Tibial nerve (tissue), 4 donors: Measurements from ENCODE around the gene TSR1. TPM values are rescaled to one million over a fixed set of nuclear protein-coding genes. Genes with fewer than 3 reads are reported as not detected.

Experiments
- DNase-seq, 2 donors: peaks; one replicate each; pipeline ENCODE4 v3.0.0-alpha.2; 2019; ENCODE audit warnings: low spot score in 2 of 2
- H3K27ac ChIP-seq, 4 donors: fragments of 200-600 bp; sonication (generic) in 3 of 4; one replicate each; pipeline ENCODE4 v1.5.1; 2017 to 2019; ENCODE audit warnings: mild to moderate bottlenecking in 1 of 4
- H3K27me3 ChIP-seq, 2 donors: fragments of 200-600 bp; sonication (generic) in 1 of 2; one replicate each; pipeline versions ENCODE4 v1.5.1 to v1.6.0; 2017 to 2019
- H3K36me3 ChIP-seq, 3 donors: fragments of 200-600 bp; sonication (generic); one replicate each; pipeline ENCODE4 v1.5.1; 2018 to 2019
- H3K4me1 ChIP-seq, 4 donors: fragments of 200-600 bp; sonication (generic) in 3 of 4; one replicate each; pipeline ENCODE4 v1.5.1; 2017 to 2019
- H3K4me3 ChIP-seq, 4 donors: fragments of 200-600 bp; sonication (generic) in 3 of 4; one replicate each; pipeline ENCODE4 v1.5.1; 2017 to 2019; ENCODE audit warnings: mild to moderate bottlenecking in 1 of 4, moderate library complexity in 1 of 4
- H3K9me3 ChIP-seq, 4 donors: fragments of 200-600 bp; sonication (generic) in 3 of 4; one replicate each; pipeline ENCODE4 v1.5.1; 2017 to 2019
- CTCF ChIP-seq, 5 experiments: fragments of 200-600 bp in 3 of 5; fragments of 450-650 bp in 2 of 5; sonication (generic) in 3 of 5; IDR thresholded peaks; one replicate each; pipeline ENCODE4 v1.5.1; 2016 to 2019; ENCODE audit warnings: antibody characterized with exemption in 5 of 5, mild to moderate bottlenecking in 3 of 5, moderate library complexity in 2 of 5
- EP300 ChIP-seq, 2 donors: sonication (generic); formaldehyde crosslinking; IDR thresholded peaks; one replicate each; pipeline ENCODE4 v1.6.1; 2017; ENCODE audit warnings: antibody characterized with exemption in 2 of 2, mild to moderate bottlenecking in 1 of 2
- POLR2A ChIP-seq, 2 donors: fragments of 450-650 bp; IDR thresholded peaks; one replicate each; pipeline ENCODE4 v1.6.1; 2017; ENCODE audit warnings: antibody characterized with exemption in 2 of 2, mild to moderate bottlenecking in 2 of 2, moderate library complexity in 2 of 2
- WGBS, 2 donors: methylation state at CpG; one replicate each; pipeline ENCODE4 v1.1.5; 2018; 5-methylcytosine and 5-hydroxymethylcytosine counted together
- total RNA-seq, 4 donors: library from RNA; depleted of rRNA; stranded (reverse); fragments of >200 nt; gene quantifications; one replicate each; pipeline ENCODE4 v1.1.0, GENCODE V29; 2016

TSR1 gene
- total RNA-seq, 4 donors from 2014 or later: 19.6 to 35.7 (median 24.3) TPM

DNA sequence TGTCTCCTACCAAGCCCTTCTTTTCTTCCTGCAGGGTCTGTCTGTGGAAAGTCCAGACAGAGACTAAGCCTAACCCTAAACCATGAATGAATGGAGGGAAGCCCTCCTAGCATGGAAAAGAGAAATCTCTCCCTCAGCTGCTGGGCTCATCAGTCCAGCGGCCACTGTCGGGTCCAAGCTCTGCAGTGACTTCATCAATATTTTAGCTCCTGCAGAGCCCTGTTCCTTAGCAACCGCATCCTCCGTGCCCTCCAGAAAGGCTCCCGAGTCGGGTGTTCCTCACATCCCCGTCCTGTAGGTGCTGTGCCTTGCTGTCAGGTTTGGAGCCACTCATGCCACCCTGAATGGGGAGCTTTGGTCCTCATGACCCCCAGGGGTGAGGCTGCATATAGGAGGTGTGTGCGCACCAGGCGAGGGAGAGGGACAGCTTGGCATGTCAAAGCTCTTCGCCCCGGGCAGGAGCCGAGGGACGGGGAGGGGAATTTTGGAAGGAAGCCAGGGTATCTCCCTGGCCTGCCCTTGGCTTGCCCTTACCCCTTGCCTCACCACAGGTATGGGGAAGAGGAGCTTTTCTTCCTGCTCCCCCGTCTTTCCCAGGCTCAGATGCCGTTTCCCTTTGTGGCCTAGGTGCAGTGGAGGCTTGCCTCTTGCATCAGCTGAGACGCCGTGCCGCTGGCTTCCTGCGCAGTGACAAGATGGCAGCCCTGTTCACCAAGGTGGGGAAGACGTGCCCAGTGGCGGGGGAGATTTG is 24.9 kb upstream of the TSR1 start:
- no peak for DNase-seq
- 87% methylated on average over 21 of the region's 21 CpGs for WGBS, 2 donors
- Histone ChIP-seq H3K36me3 (peaks cover 0 to 68% (median 0%) of the 10 kb centered on the region in 3 donors), H3K27ac (no peak overlapping the region), H3K4me3 (no peak overlapping the region), H3K4me1 (peaks cover 0 to 14% (median 0%) of the 10 kb centered on the region in 4 donors), H3K9me3 (no peaks in the 10 kb centered on the region), H3K27me3 (no peaks in the 10 kb centered on the region)
- TF ChIP-seq POLR2A (IDR thresholded peaks at IDR 0.05): no peak
- TF ChIP-seq CTCF (IDR thresholded peaks at IDR 0.05): no peak
- TF ChIP-seq EP300 (IDR thresholded peaks at IDR 0.05): no peak

DNA sequence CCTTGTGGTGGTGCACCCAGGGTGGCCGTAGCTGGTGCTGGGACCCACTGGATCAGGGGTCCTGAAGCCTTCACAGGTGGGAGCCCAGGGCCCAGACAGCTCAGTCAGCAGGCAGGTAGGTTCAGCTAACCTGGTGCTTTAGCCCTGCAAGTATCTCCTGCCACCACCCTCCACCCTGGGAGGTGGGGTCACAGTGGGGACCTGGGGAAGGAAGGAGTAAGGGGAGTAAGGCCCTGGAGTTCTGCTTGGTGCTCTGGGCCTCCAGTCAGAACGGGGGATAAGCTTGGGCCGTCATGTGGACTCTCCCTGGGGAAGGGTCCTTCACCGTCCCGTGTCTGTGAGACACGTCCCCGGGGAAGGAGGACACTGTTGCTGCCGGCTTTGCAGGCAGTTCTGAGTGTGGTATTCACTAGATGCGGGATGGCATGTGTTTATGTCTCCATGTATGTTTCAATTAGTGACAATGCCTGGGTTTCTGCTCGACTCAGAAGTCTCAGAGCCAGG is 21.7 kb upstream of the TSR1 start:
- no peak for DNase-seq
- TF ChIP-seq CTCF (IDR thresholded peaks at IDR 0.05): no peak
- no peak for TF ChIP-seq EP300 (IDR thresholded peaks at IDR 0.05)
- TF ChIP-seq POLR2A (IDR thresholded peaks at IDR 0.05): no peak
- H3K4me3 ChIP-seq: no peak overlapping the region
- no peak overlapping the region for H3K27ac ChIP-seq
- no peaks in the 10 kb centered on the region for H3K27me3 ChIP-seq
- H3K36me3 ChIP-seq: peaks cover 0 to 38% (median 0%) of the 10 kb centered on the region in 3 donors
- no peaks in the 10 kb centered on the region for H3K9me3 ChIP-seq
- H3K4me1 ChIP-seq: peaks cover 0 to 3% (median 0%) of the 10 kb centered on the region in 4 donors
- 84 to 89% methylated on average over 9 to 10 of the region's 10 CpGs for WGBS, 2 donors

GRCh38 chr17:2357237-2357636 is 21.0 kb upstream of the TSR1 start:
- TF ChIP-seq POLR2A (IDR thresholded peaks at IDR 0.05) (no peak), EP300 (IDR thresholded peaks at IDR 0.05) (no peak), CTCF (IDR thresholded peaks at IDR 0.05) (no peak)
- 98% methylated on average over 4 of the region's 4 CpGs for WGBS, 2 donors
- DNase-seq: no peak
- Histone ChIP-seq H3K27me3 (no peaks in the 10 kb centered on the region), H3K9me3 (no peaks in the 10 kb centered on the region), H3K27ac (no peak overlapping the region), H3K4me3 (no peak overlapping the region), H3K4me1 (peaks cover 0 to 4% (median 0%) of the 10 kb centered on the region in 4 donors), H3K36me3 (peaks cover 0 to 31% (median 0%) of the 10 kb centered on the region in 3 donors)

- Histone ChIP-seq H3K27me3 (no peaks in the 10 kb centered on the region), H3K36me3 (peaks cover 0 to 6% (median 0%) of the 10 kb centered on the region in 3 donors), H3K27ac (no peak overlapping the region), H3K4me1 (peaks cover 0 to 4% (median 0%) of the 10 kb centered on the region in 4 donors), H3K9me3 (no peaks in the 10 kb centered on the region), H3K4me3 (no peak overlapping the region)
- DNase-seq: no peak
- no peak for TF ChIP-seq CTCF (IDR thresholded peaks at IDR 0.05)
- WGBS, 2 donors: 85 to 88% methylated on average over 8 of the region's 8 CpGs
These were observed 18.1 kb upstream of the TSR1 start for GRCh38 chr17:2354311-2354710.

GRCh38 chr17:2351269-2351668 is 15.0 kb upstream of the TSR1 start:
- Histone ChIP-seq H3K27ac (no peak overlapping the region), H3K4me3 (no peak overlapping the region), H3K27me3 (no peaks in the 10 kb centered on the region), H3K4me1 (peaks cover 0 to 4% (median 0%) of the 10 kb centered on the region in 4 donors), H3K9me3 (no peaks in the 10 kb centered on the region), H3K36me3 (peaks cover 0 to 8% (median 0%) of the 10 kb centered on the region in 3 donors)
- 95 to 98% methylated on average over 5 to 6 of the region's 6 CpGs for WGBS, 2 donors
- no peak for DNase-seq
- TF ChIP-seq CTCF (IDR thresholded peaks at IDR 0.05) (no peak), EP300 (IDR thresholded peaks at IDR 0.05) (no peak), POLR2A (IDR thresholded peaks at IDR 0.05) (no peak)
